Umbilical cord (tissue), 2 donors: ENCODE data around the gene HBD. TPM values are rescaled to one million over a fixed set of nuclear protein-coding genes. Genes with fewer than 3 reads are reported as not detected.
"Not testable (repeated sequence)": the region's sequence is repeated elsewhere in the genome, so short reads cannot be mapped to it uniquely, and the experiment has no call there.

Source experiments
- DNase-seq: peaks from one replicate; pipeline ENCODE4 v3.0.0-alpha.2; 2015; ENCODE audit warnings: low spot score
- total RNA-seq: library from RNA; depleted of rRNA; stranded (reverse); fragments of >200 nt; gene quantifications from one replicate; pipeline ENCODE4 v1.2.3, GENCODE V29; 2014; ENCODE audit warnings: low replicate concordance; ENCODE audit not compliant: insufficient read depth

The HBD gene
- total RNA-seq, 1 donor from 2014 or later, result not detected

- not testable (repeated sequence) for DNase-seq
Observed at GRCh38 chr11:5253440-5253839, 19.2 kb upstream of the HBD start.

DNA sequence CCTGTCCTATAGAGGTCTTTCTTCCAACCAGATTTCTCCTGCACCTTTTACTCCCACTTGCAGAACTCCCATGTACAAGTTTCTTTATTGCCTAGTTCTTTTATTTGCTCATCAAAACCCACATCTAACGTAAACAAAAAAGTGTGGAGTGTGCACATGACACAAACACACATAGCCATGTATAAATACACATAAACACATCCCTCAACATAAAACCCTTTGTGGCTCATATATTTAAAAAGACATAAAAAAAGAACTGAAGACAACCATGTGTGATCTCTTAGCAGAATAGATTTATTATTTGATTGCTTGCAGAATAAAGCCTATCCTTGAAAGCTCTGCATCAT lies 18.6 kb upstream of the HBD start:
- DNase-seq, result no peak

GRCh38 chr11:5252192-5252918 lies 18.1 kb upstream of the HBD start:
- no peak for DNase-seq

DNA sequence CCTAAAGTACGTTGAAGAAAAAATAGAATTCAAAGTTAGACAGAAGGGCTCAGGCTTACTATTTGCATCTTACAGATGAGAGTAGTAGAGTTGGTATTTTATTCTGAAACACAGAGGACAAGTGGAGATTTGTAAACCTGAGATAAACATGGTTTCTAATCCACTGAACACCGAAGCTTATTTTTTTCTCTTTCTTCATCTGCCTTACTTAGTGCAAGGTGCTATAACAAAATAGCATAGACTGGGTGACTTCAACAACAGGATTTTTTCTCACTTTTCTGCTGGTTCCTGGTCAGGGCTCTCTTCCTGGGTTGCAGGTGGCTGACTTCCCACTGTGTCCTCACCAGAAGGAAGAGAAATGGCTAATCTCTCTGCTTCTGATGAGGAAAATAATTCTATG lies 17.5 kb upstream of the HBD start:
- DNase-seq, result no peak

DNA sequence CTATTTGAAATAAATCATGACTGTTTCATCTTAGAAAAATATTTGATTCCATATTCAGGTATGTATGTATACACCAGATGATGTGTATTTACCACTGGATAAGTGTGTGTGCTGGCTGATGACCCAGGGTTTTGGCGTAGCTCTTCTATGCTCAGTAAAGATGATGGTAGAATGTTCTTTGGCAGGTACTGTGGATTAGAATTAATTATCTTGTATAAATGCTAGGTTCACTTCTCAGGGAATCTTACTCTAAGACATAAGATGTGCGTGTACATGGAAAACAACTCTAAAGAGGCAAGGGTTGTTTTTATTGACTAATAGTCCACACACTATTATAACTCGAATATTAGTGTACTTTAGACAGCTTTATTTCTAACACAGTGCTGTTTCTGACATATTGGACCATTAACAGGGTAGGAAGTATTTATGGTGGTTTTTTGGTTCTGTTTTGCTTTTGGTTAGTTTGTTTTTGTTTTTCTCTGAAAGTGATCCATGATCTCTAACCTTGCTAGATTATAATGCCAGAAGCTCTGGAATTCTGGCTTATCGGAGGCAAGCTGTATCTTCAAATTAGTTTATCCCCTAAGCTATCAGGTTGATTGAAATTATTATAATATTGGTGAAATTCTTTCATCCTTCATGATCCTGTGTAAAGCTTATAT lies 16.4 kb upstream of the HBD start:
- DNase-seq, result no peak

- DNase-seq, result peak; percentile 52
Observed at GRCh38 chr11:5249807-5250396, 15.6 kb upstream of the HBD start, which contains the start of gene HBG1. HBG1 (minus strand) TSS chr11:5249857; CDS start chr11:5249804, 53 bp downstream.

DNA sequence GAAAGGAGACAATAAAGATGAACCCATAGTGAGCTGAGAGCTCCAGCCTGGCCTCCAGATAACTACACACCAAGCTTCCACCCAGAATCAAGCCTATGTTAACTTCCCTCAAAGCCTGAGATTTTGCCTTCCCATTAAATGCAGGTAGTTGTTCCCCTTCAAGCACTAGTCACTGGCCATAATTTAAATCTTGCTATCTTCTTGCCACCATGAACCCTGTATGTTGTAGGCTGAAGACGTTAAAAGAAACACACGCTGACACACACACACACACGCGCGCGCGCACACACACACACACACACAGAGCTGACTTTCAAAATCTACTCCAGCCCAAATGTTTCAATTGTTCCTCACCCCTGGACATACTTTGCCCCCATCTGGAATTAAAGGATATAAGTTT lies 14.2 kb upstream of the HBD start:
- not testable (repeated sequence) for DNase-seq

- no peak for DNase-seq
Observed at GRCh38 chr11:5247472-5248192, 13.3 kb upstream of the HBD start.

- DNase-seq, result no peak
Observed at GRCh38 chr11:5246772-5247471, 12.6 kb upstream of the HBD start.

- DNase-seq, result no peak
Observed at GRCh38 chr11:5245155-5245554, 10.9 kb upstream of the HBD start.

- no peak for DNase-seq
Observed at GRCh38 chr11:5243816-5244180, 9.5 kb upstream of the HBD start.

- DNase-seq, result no peak
Observed at GRCh38 chr11:5242933-5243815, 8.9 kb upstream of the HBD start.

DNA sequence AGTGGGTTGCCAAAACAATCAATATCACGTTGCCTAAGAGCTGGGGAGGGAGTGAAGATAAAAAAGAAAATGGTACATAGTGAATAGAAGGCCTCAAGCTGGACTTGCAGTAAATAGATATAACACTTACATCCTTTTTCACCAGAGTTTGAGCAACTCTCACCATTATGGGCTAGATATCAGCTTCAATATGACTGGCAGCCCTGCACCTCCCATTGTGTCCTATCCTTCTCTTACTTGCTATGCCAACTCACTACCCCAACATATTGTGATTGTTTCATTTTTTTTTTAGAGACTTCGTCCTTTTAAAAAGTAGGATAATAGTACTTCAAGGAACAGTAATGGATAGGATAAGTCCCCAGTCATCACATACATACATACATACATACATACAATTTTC lies 7.9 kb upstream of the HBD start:
- DNase-seq, result no peak

GRCh38 chr11:5241458-5241857 lies 7.2 kb upstream of the HBD start:
- DNase-seq, result no peak

DNA sequence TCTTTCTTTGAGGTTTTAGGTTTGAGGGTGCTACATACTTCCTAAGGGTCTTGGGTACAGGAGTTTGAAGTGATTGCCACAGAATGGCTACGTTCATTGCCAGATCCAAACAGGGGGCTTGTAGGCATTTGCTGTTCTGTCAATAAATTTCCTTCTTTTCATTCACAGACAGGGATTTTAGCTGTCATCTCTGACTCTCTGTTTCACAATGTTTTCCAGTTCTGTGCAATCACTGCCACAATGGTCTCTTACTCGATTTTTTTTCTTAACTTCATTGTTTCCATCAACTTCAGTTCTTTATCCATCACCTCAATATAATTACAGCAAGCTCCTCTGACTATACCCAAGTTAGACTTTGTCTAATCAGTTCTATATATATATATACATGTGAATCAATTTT lies 6.2 kb upstream of the HBD start:
- DNase-seq, result no peak

GRCh38 chr11:5240056-5240455 lies 5.8 kb upstream of the HBD start:
- DNase-seq, result no peak

- no peak for DNase-seq
Observed at GRCh38 chr11:5239046-5239445, 4.8 kb upstream of the HBD start.

DNA sequence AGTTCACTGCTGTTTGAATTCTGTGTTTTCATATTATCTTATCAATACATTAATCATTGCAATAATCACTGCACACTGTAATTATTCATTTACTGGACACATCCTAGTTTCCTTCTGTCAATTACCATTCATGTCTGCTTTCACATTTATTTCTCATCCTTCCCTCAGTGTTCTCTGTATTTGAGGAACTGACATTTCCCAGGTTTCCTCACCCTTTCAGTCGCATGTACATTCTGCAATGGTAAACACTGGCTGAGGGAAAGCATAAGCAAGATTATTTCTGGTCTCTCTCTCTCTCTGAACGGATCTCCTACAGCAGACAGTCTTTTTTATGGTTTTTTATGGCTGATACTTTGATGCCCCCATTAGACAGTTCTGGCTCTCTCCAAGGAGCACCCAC lies 4.2 kb upstream of the HBD start:
- DNase-seq, result no peak

DNA sequence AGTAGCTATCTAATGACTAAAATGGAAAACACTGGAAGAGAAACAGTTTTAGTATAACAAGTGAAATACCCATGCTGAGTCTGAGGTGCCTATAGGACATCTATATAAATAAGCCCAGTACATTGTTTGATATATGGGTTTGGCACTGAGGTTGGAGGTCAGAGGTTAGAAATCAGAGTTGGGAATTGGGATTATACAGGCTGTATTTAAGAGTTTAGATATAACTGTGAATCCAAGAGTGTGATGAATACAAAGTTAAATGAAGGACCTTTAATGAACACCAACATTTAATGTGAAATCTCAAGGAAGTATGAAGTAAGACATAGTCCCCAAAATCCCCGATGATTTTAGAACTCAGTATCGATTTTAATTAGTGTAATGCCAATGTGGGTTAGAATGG lies 3.1 kb upstream of the HBD start:
- no peak for DNase-seq

DNA sequence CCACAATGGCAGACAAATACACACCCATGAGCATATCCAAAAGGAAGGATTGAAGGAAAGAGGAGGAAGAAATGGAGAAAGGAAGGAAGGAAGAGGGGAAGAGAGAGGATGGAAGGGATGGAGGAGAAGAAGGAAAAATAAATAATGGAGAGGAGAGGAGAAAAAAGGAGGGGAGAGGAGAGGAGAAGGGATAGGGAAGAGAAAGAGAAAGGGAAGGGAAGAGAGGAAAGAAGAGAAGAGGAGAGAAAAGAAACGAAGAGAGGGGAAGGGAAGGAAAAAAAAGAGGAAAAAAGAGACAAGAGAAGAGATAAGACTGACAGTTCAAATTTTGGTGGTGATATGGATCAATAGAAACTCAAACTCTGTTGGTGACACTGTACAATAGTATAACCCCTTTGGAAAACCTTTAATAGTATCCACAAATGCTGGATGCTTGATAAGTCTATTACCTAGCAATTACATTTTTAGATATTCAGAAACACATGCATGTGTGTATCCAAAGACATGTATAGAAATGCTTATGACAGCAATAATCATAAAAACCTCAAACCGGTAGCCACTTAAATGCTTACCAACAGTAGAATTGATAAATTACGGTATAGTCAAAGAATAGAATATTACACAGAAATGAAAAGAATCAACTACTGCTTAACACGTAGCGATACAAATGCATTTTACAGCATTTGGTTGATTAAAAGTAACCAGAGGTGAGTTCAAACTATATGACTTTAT lies 1.2 kb upstream of the HBD start:
- no peak for DNase-seq
